Psoas muscle (tissue), 8 donors: ENCODE measurements around the gene TJP1. TPM values are rescaled to one million over a fixed set of nuclear protein-coding genes. Genes with fewer than 3 reads are reported as not detected.
"Not testable (repeated sequence)": the region's sequence is repeated elsewhere in the genome, so short reads cannot be mapped to it uniquely, and the experiment has no call there.

ENCODE experiments used
- ATAC-seq, 4 donors: fragments of 200-7000 bp; cut with Tn5 transposase; one replicate each; pipeline ENCODE4 v1.9.1; 2020; ENCODE audit warnings: moderate library complexity in 3 of 4, mild to moderate bottlenecking in 2 of 4
- DNase-seq, 2 donors: peaks; one replicate each; pipeline ENCODE4 v3.0.0-alpha.2; 2020
- H3K27ac ChIP-seq: fragments of 200-600 bp; one replicate; pipeline ENCODE4 v1.8.0; 2022
- H3K27me3 ChIP-seq, 3 donors: fragments of 200-600 bp in 1 of 3; one replicate each; pipeline versions ENCODE4 v1.6.1 to v1.8.0; 2013 to 2022; ENCODE audit warnings: low read length in 2 of 3, mild to moderate bottlenecking in 2 of 3, moderate library complexity in 1 of 3; ENCODE audit not compliant: insufficient read depth in 3 of 3
- H3K36me3 ChIP-seq, 2 donors: fragments of 200-600 bp in 1 of 2; one replicate each; pipeline versions ENCODE4 v1.6.1 to v1.8.0; 2013 to 2022; ENCODE audit warnings: low read depth in 1 of 2, mild to moderate bottlenecking in 1 of 2, moderate library complexity in 1 of 2; ENCODE audit not compliant: insufficient read depth in 1 of 2
- H3K4me1 ChIP-seq: fragments of 200-600 bp; one replicate; pipeline ENCODE4 v1.8.0; 2022
- H3K4me3 ChIP-seq: fragments of 200-600 bp; one replicate; pipeline ENCODE4 v1.8.0; 2022; ENCODE audit warnings: mild to moderate bottlenecking
- H3K9me3 ChIP-seq: fragments of 200-600 bp; one replicate; pipeline ENCODE4 v1.8.0; 2022
- WGBS, 3 donors: extraction: QIAGEN DNeasy Blood & Tissue Kit; methylation state at CpG; one replicate each; pipeline versions ENCODE4 v1.1.6 to v1.1.7; 2013; 5-methylcytosine and 5-hydroxymethylcytosine counted together
- intact Hi-C, 2 donors: fragments of 100-400 bp; cut with DNase I; formaldehyde crosslinking; loops; one replicate each; pipeline versions ENCODE4 v1.11.0 to v1.14.2; 2022
- polyA plus RNA-seq, 3 donors: library from polyadenylated mRNA; stranded (reverse); fragments of 200-250 nt; gene quantifications; one replicate each; pipeline ENCODE4 v1.2.3, GENCODE V29; 2013
- total RNA-seq, 4 donors: library from RNA; stranded (reverse); fragmentation: NEBNext Ultra II Directional in 2 of 4; extraction: Animal tissue kit (Norgen Biotek cat#: 25700) in 2 of 4; gene quantifications; one replicate each; pipeline versions ENCODE4 v1.2.1 to v1.2.4, GENCODE V29; 2021 to 2023
- TF ChIP-seq, protein P1 (sequence below): fragments of 200-600 bp; IDR thresholded peaks from one replicate; pipeline ENCODE4 v1.8.0; 2022; ENCODE audit warnings: antibody characterized with exemption
- donor health status: healthy with polysubstance abuse.
- donor health status: DM: no; HTN: no; CAD: no; lungs with moderate emphysema.
- donor health status: Bipolar disorder and iron deficiency.
- donor health status: healthy.
- donor health status: DM: yes; HTN: yes; CAD: no.
- donor health status: DM: no; HTN: no; CAD: no.
- donor health status: DM: no; HTN: no; CAD: no.
- donor health status: DM: yes; HTN: yes; CAD: no.

TJP1 gene
- total and polyA plus RNA-seq, 7 donors: 8.6 to 49.9 (median 32.6) TPM

DNA sequence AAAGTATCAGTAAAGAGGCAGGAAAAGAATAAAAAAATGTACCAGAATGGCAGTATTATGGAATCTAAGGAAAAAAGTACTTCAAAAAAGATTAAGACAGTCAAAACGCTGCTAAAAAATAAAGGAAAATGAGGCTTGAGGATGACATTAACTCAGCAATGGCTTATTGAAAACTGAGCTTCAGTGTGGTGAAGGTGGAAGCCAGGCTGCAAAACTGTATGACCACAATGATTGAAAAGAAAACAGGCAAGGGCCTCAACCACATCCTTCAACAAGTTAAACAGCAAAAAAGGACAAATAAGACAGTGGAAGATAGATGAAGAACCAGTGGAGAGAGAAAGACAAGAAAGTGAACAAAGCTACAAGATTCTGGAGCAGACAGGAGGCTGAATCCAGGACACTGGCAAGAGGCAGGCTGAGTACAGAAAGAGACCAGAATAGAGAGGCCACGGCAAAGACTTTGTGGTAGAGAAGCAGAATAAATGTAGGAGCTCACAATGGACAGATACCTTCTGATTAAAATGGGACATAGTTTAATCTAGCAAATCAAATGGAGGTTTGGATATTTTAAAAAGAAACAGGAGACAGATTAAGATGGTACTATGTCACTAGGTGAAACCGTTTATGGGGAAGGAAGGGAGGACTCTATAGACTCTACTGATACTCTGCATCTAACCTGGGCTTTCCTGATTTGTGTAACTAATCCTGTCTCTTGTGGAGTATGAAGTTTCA, 86.1 kb downstream of the TJP1 start:
- Histone ChIP-seq H3K4me1 (peaks cover 12% of the 10 kb centered on the region), H3K4me3 (no peak overlapping the region), H3K27ac (peak overlapping the region; percentile 0), H3K36me3 (peaks cover 7 to 99% of the 10 kb centered on the region in 2 donors), H3K9me3 (no peaks in the 10 kb centered on the region), H3K27me3 (no peaks in the 10 kb centered on the region)
- 72 to 76% (median 75%) methylated on average over 3 of the region's 3 CpGs for WGBS, 3 donors
- TF ChIP-seq, protein P1, sequence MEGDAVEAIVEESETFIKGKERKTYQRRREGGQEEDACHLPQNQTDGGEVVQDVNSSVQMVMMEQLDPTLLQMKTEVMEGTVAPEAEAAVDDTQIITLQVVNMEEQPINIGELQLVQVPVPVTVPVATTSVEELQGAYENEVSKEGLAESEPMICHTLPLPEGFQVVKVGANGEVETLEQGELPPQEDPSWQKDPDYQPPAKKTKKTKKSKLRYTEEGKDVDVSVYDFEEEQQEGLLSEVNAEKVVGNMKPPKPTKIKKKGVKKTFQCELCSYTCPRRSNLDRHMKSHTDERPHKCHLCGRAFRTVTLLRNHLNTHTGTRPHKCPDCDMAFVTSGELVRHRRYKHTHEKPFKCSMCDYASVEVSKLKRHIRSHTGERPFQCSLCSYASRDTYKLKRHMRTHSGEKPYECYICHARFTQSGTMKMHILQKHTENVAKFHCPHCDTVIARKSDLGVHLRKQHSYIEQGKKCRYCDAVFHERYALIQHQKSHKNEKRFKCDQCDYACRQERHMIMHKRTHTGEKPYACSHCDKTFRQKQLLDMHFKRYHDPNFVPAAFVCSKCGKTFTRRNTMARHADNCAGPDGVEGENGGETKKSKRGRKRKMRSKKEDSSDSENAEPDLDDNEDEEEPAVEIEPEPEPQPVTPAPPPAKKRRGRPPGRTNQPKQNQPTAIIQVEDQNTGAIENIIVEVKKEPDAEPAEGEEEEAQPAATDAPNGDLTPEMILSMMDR: no peak
- DNase-seq (no peak), ATAC-seq (peak; percentile 10 to 33 (median 20))
- intact Hi-C loops: no loop called here

DNA sequence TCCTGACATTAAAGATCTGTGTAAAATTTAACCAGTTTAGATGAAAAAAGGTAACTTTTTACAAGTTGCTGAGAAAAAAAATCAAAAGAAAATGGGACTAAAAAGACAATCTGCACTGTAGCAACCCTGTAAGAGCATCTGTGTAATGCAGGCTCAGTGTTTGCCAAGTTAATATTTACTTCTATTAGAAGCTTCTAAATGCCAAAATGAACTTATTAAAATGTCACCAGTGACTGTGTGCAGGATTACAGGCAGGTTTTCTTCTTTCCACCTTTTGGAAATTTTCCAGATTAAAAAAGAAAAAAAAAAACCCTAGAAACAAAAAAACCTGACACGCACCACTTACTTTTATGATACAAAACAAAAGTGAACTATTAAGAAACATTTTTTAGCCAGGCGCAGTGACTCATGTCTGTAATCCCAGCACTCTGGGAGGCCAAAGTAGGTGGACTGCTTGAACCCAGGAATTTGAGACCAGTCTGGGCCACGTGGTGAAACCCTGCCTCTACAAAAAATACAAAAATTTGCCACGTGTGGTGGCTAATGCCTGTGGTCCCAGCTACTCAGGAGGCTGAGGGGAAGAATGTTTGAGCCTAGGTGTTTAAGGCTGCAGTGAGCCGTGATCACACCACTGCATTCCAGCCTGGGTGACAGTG, 87.2 kb downstream of the TJP1 start:
- Histone ChIP-seq H3K9me3 (no peaks in the 10 kb centered on the region), H3K27ac (no peak overlapping the region), H3K36me3 (peaks cover 7 to 96% of the 10 kb centered on the region in 2 donors), H3K4me3 (no peak overlapping the region), H3K4me1 (peaks cover 12% of the 10 kb centered on the region), H3K27me3 (no peaks in the 10 kb centered on the region)
- TF ChIP-seq, protein P1: no peak
- no peak for ATAC-seq
- intact Hi-C loops: no loop called here
- no peak for DNase-seq
- WGBS, 3 donors: 77 to 91% (median 78%) methylated on average over 5 of the region's 5 CpGs

DNA sequence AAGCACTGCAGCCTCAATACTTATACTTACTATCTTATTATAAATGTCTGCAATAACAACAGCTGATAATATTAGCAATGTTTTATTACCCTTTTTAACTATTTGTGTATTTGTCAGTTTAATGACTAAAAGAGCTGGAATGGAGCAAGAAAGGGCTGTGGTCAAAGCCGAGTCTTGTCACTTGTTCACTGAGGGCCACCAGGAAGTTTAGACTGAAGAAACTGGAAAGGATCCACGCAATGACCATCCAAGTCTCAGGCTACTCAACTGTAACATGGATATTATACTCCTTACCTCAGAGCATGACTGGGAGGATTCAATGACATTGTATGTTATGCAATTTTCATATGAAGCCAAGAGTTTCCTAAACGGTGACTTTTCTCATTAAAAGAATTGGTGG, 90.4 kb downstream of the TJP1 start:
- Histone ChIP-seq H3K36me3 (peaks cover 6 to 95% of the 10 kb centered on the region in 2 donors), H3K27ac (no peak overlapping the region), H3K4me3 (no peak overlapping the region), H3K4me1 (peaks cover 6% of the 10 kb centered on the region), H3K27me3 (no peaks in the 10 kb centered on the region), H3K9me3 (no peaks in the 10 kb centered on the region)
- peak in 1 of 4 donors; percentile 63 for ATAC-seq
- intact Hi-C loops: no loop called here
- 42 to 67% (median 44%) methylated on average over 3 of the region's 3 CpGs for WGBS, 3 donors
- no peak for DNase-seq
- TF ChIP-seq, protein P1: no peak

DNA sequence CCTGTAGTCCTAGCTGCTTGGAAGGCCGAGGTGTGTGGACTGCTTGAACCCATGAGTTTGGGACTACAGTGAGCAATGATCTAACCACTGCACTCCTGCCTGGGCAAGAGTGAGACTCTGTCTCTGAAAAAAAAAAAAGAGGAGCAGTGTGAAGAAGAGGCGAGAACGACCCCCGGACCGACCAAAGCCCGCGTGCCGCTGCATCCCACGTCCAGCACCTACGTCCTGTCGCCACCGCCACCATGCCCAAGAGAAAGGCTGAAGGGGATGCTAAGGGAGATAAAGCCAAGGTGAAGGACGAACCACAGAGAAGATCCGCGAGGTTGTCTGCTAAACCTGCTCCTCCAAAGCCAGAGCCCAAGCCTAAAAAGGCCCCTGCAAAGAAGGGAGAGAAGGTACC, 91.8 kb downstream of the TJP1 start:
- intact Hi-C loops, H3K4me3 ChIP-seq, H3K9me3 ChIP-seq, H3K27ac ChIP-seq, H3K4me1 ChIP-seq, DNase-seq, H3K27me3 ChIP-seq, ATAC-seq: not testable (repeated sequence)
- WGBS, 3 donors: 96% methylated on average over 13 to 15 of the region's 15 CpGs
- H3K36me3 ChIP-seq: peaks cover 6 to 96% of the 10 kb centered on the region in 2 donors

DNA sequence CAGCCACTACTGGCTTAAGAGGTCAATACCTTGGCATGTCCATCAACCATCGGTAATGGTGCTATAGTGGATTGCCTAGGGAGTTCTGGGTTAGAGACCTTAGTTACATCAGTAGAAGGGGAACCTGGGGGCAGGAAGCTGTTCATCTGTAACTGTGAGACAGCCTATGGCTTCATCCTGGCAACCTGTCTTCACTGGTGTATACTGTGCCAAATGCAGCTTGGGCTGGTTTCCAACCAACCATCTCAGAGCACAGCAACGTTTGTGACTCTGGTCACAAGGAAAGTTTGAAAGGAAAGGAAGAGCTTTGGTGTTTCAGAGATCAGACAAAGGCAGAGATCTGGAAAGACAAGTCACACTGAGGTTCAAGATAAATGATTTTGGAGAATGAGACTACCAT, 93.8 kb downstream of the TJP1 start:
- intact Hi-C loops: no loop called here
- ATAC-seq (no peak), DNase-seq (no peak)

More for the DNA sequence above, 93.8 kb downstream of the TJP1 start:
- no peak overlapping the region for H3K27ac ChIP-seq
- H3K9me3 ChIP-seq: no peaks in the 10 kb centered on the region
- TF ChIP-seq, protein P1: no peak
- WGBS, 3 donors: 48 to 54% (median 53%) methylated on average over 2 of the region's 2 CpGs
- no peaks in the 10 kb centered on the region for H3K4me1 ChIP-seq
- no peak overlapping the region for H3K4me3 ChIP-seq
- H3K27me3 ChIP-seq: no peaks in the 10 kb centered on the region
- H3K36me3 ChIP-seq: peaks cover 3 to 96% of the 10 kb centered on the region in 2 donors
